DND-41 (cell line): ENCODE results near the gene IQCH.

Source experiments
- CTCF ChIP-seq: IDR thresholded peaks from 2 replicates; pipeline ENCODE4 v1.5.1; 2012; ENCODE audit warnings: borderline replicate concordance, low read length, moderate library complexity, mild to moderate bottlenecking; ENCODE audit not compliant: poor library complexity, severe bottlenecking; ENCODE audit errors: extremely low read depth
- EZH2 ChIP-seq: IDR thresholded peaks from 3 replicates; pipeline ENCODE4 v1.6.1; 2012; ENCODE audit warnings: borderline replicate concordance, low read depth, mild to moderate bottlenecking, moderate library complexity, low read length, inconsistent platforms; ENCODE audit not compliant: severe bottlenecking

GRCh38 chr15:67327737-67328136, 73.2 kb downstream of the IQCH start:
- TF ChIP-seq CTCF (no peak), EZH2 (no peak)
